Parathyroid adenoma (tissue), 2 donors: ENCODE results near the gene ABLIM2.

Experiments used
- H2AFZ ChIP-seq: fragments of 300-600 bp; sonication (generic); one replicate; pipeline ENCODE4 v1.7.0; 2017; ENCODE audit warnings: antibody characterized with exemption, mild to moderate bottlenecking
- H3K27ac ChIP-seq: fragments of 300-600 bp; sonication (generic); one replicate; pipeline ENCODE4 v1.7.0; 2017
- H3K27me3 ChIP-seq: fragments of 300-600 bp; sonication (generic); one replicate; pipeline ENCODE4 v1.7.0; 2017; ENCODE audit warnings: low read length; ENCODE audit not compliant: control insufficient read depth, insufficient read depth
- H3K36me3 ChIP-seq: fragments of 300-600 bp; sonication (generic); one replicate; pipeline ENCODE4 v1.7.0; 2017; ENCODE audit warnings: low read length; ENCODE audit not compliant: control insufficient read depth, insufficient read depth
- H3K4me1 ChIP-seq: fragments of 300-600 bp; sonication (generic); one replicate; pipeline ENCODE4 v1.7.0; 2017; ENCODE audit warnings: control low read depth
- H3K4me2 ChIP-seq: fragments of 300-600 bp; sonication (generic); one replicate; pipeline ENCODE4 v1.7.0; 2017; ENCODE audit warnings: low read length
- H3K4me3 ChIP-seq: fragments of 300-600 bp; sonication (generic); one replicate; pipeline ENCODE4 v1.7.0; 2017; ENCODE audit warnings: low read depth, low read length
- H3K79me2 ChIP-seq: fragments of 300-600 bp; sonication (generic); one replicate; pipeline ENCODE4 v1.7.0; 2017; ENCODE audit warnings: control low read depth
- H3K9ac ChIP-seq: fragments of 300-600 bp; sonication (generic); one replicate; pipeline ENCODE4 v1.7.0; 2017; ENCODE audit warnings: mild to moderate bottlenecking
- H3K9me3 ChIP-seq: fragments of 300-600 bp; sonication (generic); one replicate; pipeline ENCODE4 v1.7.0; 2017; ENCODE audit warnings: low read length; ENCODE audit not compliant: control insufficient read depth
- TF ChIP-seq, protein P1 (sequence below): fragments of 300-600 bp; sonication (generic); IDR thresholded peaks from one replicate; pipeline ENCODE4 v1.7.0; 2017; ENCODE audit warnings: antibody characterized with exemption, mild to moderate bottlenecking
- donor health status: primary hyperparathyroidism.

Gene ABLIM2

DNA sequence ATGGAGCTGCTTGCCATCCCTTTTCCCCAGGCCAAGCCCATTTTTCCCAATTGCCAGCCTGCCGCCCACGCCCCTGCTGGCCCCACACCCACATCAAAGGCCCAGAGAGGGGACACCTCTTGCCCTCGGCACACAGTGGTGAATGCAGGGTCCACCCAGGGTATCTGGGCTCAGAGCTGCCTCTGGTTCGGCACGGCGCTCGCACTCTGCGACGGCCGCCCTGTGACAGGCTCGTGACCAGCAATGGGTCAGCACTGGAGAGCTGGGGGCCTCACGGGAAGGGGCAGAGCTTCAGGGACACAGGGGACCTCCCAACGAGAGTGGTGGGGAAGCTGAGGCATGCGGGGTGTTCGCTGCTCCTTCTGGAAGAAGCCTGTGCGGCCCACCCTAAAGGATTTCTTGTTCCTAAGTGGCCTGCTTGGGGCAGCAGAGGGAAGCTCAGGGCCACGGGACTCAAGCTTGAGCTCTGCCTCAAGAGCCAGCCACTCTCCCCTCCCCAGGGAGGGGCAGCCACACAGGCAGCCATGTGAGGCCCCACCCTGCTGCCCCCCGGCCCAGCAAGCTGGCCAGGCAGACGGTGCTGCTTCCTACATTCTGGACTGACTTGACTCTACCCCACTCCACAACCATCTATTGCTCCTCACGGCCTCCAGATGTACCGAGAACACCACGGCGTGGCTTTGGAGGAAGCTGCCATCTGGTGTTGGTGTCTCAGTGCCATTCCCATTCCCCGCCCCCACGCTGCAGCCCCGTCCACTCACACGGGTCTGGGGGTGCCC is 73.7 kb downstream of the ABLIM2 start:
- no peaks in the 10 kb centered on the region for H3K9me3 ChIP-seq
- no peaks in the 10 kb centered on the region for H3K36me3 ChIP-seq
- H3K27me3 ChIP-seq, result no peaks in the 10 kb centered on the region
- TF ChIP-seq, protein P1, sequence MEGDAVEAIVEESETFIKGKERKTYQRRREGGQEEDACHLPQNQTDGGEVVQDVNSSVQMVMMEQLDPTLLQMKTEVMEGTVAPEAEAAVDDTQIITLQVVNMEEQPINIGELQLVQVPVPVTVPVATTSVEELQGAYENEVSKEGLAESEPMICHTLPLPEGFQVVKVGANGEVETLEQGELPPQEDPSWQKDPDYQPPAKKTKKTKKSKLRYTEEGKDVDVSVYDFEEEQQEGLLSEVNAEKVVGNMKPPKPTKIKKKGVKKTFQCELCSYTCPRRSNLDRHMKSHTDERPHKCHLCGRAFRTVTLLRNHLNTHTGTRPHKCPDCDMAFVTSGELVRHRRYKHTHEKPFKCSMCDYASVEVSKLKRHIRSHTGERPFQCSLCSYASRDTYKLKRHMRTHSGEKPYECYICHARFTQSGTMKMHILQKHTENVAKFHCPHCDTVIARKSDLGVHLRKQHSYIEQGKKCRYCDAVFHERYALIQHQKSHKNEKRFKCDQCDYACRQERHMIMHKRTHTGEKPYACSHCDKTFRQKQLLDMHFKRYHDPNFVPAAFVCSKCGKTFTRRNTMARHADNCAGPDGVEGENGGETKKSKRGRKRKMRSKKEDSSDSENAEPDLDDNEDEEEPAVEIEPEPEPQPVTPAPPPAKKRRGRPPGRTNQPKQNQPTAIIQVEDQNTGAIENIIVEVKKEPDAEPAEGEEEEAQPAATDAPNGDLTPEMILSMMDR, result no peak
- H3K79me2 ChIP-seq, result no peaks in the 10 kb centered on the region
- no peak overlapping the region for H3K9ac ChIP-seq
- H3K27ac ChIP-seq, result no peak overlapping the region
- H3K4me3 ChIP-seq, result no peak overlapping the region
- no peaks in the 10 kb centered on the region for H3K4me1 ChIP-seq
- no peak overlapping the region for H3K4me2 ChIP-seq
- no peak overlapping the region for H2AFZ ChIP-seq

GRCh38 chr4:8084031-8084660 is 74.5 kb downstream of the ABLIM2 start:
- Histone ChIP-seq H3K9me3 (no peaks in the 10 kb centered on the region), H2AFZ (no peak overlapping the region), H3K79me2 (no peaks in the 10 kb centered on the region), H3K4me3 (no peak overlapping the region), H3K4me2 (no peak overlapping the region), H3K4me1 (no peaks in the 10 kb centered on the region), H3K27ac (no peak overlapping the region), H3K27me3 (no peaks in the 10 kb centered on the region), H3K9ac (no peak overlapping the region), H3K36me3 (no peaks in the 10 kb centered on the region)
- TF ChIP-seq, protein P1, result no peak

DNA sequence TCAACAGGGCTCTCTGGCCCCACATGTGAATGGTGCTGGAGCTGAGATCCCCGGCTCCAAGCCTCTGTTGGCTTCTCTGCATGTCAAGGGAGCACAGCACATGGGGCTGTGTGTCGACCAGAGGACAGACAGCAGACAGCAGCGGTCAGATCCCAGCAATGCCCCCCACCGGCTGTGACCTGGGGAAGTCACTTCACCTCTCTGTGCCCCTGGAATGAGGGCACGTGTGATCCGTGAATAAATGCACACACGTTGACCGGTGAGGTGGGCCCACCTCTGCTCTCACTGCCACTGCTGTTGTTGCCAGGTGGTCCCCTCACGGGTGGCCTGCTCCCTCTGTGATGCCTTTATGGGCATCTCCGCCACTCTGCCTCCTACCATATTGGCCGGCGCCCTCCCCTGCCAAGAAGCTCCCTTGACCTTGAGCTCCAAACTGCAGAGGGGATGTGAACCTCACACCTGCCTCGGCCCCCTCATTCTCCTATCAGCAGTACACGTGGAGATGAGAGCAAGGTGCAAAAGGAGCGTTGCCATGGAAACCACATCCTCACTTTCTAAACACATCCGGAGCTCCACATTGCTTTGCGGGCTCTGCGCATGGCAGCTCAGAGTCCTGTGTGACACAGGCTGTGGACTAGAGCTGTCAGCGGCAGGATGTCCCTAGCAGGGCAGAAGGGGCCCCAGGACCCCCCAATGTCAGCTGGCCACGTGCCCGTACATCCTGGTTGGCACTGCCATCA is 75.4 kb downstream of the ABLIM2 start:
- H3K9ac ChIP-seq, result no peak overlapping the region

DNA sequence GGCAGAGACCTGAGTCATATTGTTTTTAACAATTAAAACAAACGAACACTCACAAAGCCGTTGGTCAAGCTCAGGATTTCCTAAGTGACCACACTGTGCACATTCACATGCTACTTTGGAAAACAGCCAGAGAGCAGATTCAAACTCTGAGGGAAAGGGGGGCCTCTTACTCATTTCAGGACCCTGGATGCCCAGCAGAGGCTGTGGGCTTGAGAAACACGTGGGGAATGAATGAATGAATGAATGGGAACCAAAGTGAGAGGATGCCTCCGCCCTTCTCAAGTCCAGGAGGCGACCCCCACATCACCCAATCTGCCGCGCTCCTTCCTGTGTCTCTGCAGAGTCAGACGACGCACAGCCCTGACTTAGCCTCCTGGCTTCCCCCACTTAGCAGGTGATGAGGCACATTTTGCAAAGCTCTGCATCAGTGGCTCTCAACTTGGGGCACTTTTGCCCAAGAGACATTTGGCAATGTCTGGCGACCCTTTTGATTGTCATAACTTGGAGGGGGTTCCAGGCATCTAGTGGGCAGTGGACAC is 76.0 kb downstream of the ABLIM2 start:
- no peak overlapping the region for H3K27ac ChIP-seq
- TF ChIP-seq, protein P1, result no peak
- no peaks in the 10 kb centered on the region for H3K36me3 ChIP-seq
- no peaks in the 10 kb centered on the region for H3K79me2 ChIP-seq
- no peak overlapping the region for H3K9ac ChIP-seq
- H3K4me1 ChIP-seq, result no peaks in the 10 kb centered on the region
- no peaks in the 10 kb centered on the region for H3K27me3 ChIP-seq
- H3K4me2 ChIP-seq, result no peak overlapping the region
- H2AFZ ChIP-seq, result no peak overlapping the region
- no peak overlapping the region for H3K4me3 ChIP-seq
- no peaks in the 10 kb centered on the region for H3K9me3 ChIP-seq

More for the DNA sequence above, 75.4 kb downstream of the ABLIM2 start:
- no peak overlapping the region for H2AFZ ChIP-seq
- no peak overlapping the region for H3K4me3 ChIP-seq
- no peaks in the 10 kb centered on the region for H3K4me1 ChIP-seq
- H3K27me3 ChIP-seq, result no peaks in the 10 kb centered on the region
- H3K9me3 ChIP-seq, result no peaks in the 10 kb centered on the region
- H3K4me2 ChIP-seq, result no peak overlapping the region
- H3K36me3 ChIP-seq, result no peaks in the 10 kb centered on the region
- TF ChIP-seq, protein P1, result no peak
- no peak overlapping the region for H3K27ac ChIP-seq
- H3K79me2 ChIP-seq, result no peaks in the 10 kb centered on the region
